ENCODE data around the gene SLC22A15.

SLC22A15 gene

GRCh38 chr1:116026631-116027030 is 50.3 kb downstream of the SLC22A15 start:
- WGBS: 95% methylated on average over 4 of the region's 4 CpGs
- H3K4me2 ChIP-seq (ENCODE audit: low read length, poor library complexity, severe bottlenecking): no peak overlapping the region
- no peak for DNase-seq
- H2BK15ac ChIP-seq (ENCODE audit: low read depth, poor library complexity, severe bottlenecking): no peak overlapping the region
- no peaks in the 10 kb centered on the region for H3K27me3 ChIP-seq (ENCODE audit: control insufficient read depth in 1 of 2, insufficient read depth in 1 of 2, low read length in 2 of 2)
- no peak overlapping the region for H2AK5ac ChIP-seq (ENCODE audit: low read length, severe bottlenecking)
- no peak overlapping the region for H2BK12ac ChIP-seq (ENCODE audit: low read length in 2 of 2)
- no peak overlapping the region for H2AFZ ChIP-seq (ENCODE audit: low read depth, low read length)
- no peaks in the 10 kb centered on the region for H3K79me1 ChIP-seq (replicated peaks; ENCODE audit: low read length, poor library complexity, severe bottlenecking)
- no peak overlapping the region for H4K91ac ChIP-seq (ENCODE audit: low read length)
- peaks cover 3 to 54% of the 10 kb centered on the region in 2 experiments for H3K36me3 ChIP-seq (ENCODE audit: control insufficient read depth in 1 of 2, insufficient read depth in 2 of 2, low read depth in 1 of 2, low read length in 2 of 2)
- H3K4me1 ChIP-seq (ENCODE audit: control insufficient read depth, insufficient read depth, low read depth, low read length): no peaks in the 10 kb centered on the region
- no peak overlapping the region for H3K14ac ChIP-seq (ENCODE audit: low read length in 2 of 2)
- H2BK120ac ChIP-seq (ENCODE audit: low read depth, low read length): no peak overlapping the region
- H3K4ac ChIP-seq (ENCODE audit: low read depth in 1 of 2, low read length in 2 of 2): no peak overlapping the region
- H2BK5ac ChIP-seq (ENCODE audit: low read depth, low read length, poor library complexity, severe bottlenecking): no peak overlapping the region
- no peak overlapping the region for H3K9ac ChIP-seq (ENCODE audit: low read length)
- no peak overlapping the region for H3K27ac ChIP-seq (ENCODE audit: low read length, poor library complexity, severe bottlenecking)
- no peak overlapping the region for H3K18ac ChIP-seq (ENCODE audit: low read depth in 1 of 2, low read length in 2 of 2)
- no peaks in the 10 kb centered on the region for H3K9me3 ChIP-seq (ENCODE audit: control insufficient read depth, low read length)
- no peak overlapping the region for H3K23ac ChIP-seq (ENCODE audit: low read length in 2 of 2)
- H4K8ac ChIP-seq (ENCODE audit: low read length): no peak overlapping the region
- H3K4me3 ChIP-seq (ENCODE audit: insufficient read depth in 1 of 2, low read depth in 1 of 2, low read length in 2 of 2): no peak overlapping the region

DNA sequence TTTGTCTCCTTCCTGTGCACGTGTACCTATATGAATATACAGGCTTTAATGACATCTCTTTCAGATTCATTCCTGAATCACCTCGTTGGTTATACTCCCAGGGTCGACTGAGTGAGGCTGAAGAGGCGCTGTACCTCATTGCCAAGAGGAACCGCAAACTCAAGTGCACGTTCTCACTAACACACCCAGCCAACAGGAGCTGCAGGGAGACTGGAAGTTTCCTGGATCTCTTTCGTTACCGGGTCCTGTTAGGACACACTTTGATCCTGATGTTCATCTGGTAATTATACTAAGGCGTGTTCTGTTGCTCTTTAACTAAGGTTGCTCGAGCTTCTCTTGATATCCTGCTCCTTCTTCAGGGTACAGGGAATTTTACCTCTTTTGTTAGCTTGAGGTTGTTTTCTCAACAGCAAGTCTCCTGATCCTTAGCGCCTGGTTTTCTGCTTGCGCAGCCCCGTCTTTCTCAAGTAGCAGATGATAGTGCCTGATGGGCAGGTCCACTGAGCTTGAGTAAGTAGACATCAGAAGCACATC is 55.1 kb downstream of the SLC22A15 start:
- Histone ChIP-seq H4K91ac (ENCODE audit: low read length) (no peak overlapping the region), H3K4me1 (ENCODE audit: control insufficient read depth, insufficient read depth, low read depth, low read length) (no peaks in the 10 kb centered on the region), H3K9me3 (ENCODE audit: control insufficient read depth, low read length) (no peaks in the 10 kb centered on the region), H2BK120ac (ENCODE audit: low read depth, low read length) (no peak overlapping the region), H3K27me3 (ENCODE audit: control insufficient read depth in 1 of 2, insufficient read depth in 1 of 2, low read length in 2 of 2) (no peaks in the 10 kb centered on the region), H3K4me2 (ENCODE audit: low read length, poor library complexity, severe bottlenecking) (no peak overlapping the region), H3K36me3 (ENCODE audit: control insufficient read depth in 1 of 2, insufficient read depth in 2 of 2, low read depth in 1 of 2, low read length in 2 of 2) (peaks cover 3 to 75% of the 10 kb centered on the region in 2 experiments), H2BK15ac (ENCODE audit: low read depth, poor library complexity, severe bottlenecking) (no peak overlapping the region), H3K27ac (ENCODE audit: low read length, poor library complexity, severe bottlenecking) (no peak overlapping the region), H3K18ac (ENCODE audit: low read depth in 1 of 2, low read length in 2 of 2) (no peak overlapping the region), H3K23ac (ENCODE audit: low read length in 2 of 2) (no peak overlapping the region), H2AK5ac (ENCODE audit: low read length, severe bottlenecking) (no peak overlapping the region), H3K9ac (ENCODE audit: low read length) (no peak overlapping the region), H3K4me3 (ENCODE audit: insufficient read depth in 1 of 2, low read depth in 1 of 2, low read length in 2 of 2) (no peak overlapping the region), H3K14ac (ENCODE audit: low read length in 2 of 2) (no peak overlapping the region), H4K8ac (ENCODE audit: low read length) (no peak overlapping the region), H3K4ac (ENCODE audit: low read depth in 1 of 2, low read length in 2 of 2) (no peak overlapping the region), H3K79me1 (replicated peaks; ENCODE audit: low read length, poor library complexity, severe bottlenecking) (no peaks in the 10 kb centered on the region), H2BK5ac (ENCODE audit: low read depth, low read length, poor library complexity, severe bottlenecking) (no peak overlapping the region), H2BK12ac (ENCODE audit: low read length in 2 of 2) (no peak overlapping the region), H2AFZ (ENCODE audit: low read depth, low read length) (no peak overlapping the region)
- WGBS: 93% methylated on average over 13 of the region's 13 CpGs
- DNase-seq: no peak

DNA sequence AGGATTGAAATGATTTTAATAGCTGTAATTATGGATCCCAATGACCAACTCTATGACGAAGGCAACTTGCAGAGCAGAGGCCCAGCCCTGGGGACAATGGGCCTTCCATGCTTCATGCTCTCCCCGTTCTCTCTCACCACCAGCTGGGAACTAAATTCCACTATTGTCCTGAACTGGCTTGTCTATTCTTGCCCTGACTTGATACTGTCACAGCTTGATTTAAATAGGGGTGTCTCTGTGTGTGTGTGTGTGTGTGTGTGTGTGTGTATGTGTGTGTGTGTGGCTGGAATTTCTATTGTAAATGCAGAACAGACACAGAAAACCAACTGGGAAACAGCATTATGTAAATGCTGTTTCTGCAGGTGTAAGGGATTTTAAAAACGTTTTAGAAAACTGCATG is 57.0 kb downstream of the SLC22A15 start:
- DNase-seq: no peak
- Histone ChIP-seq H3K27me3 (ENCODE audit: control insufficient read depth in 1 of 2, insufficient read depth in 1 of 2, low read length in 2 of 2) (no peaks in the 10 kb centered on the region), H2BK5ac (ENCODE audit: low read depth, low read length, poor library complexity, severe bottlenecking) (no peak overlapping the region), H2BK15ac (ENCODE audit: low read depth, poor library complexity, severe bottlenecking) (no peak overlapping the region), H2BK12ac (ENCODE audit: low read length in 2 of 2) (no peak overlapping the region), H3K4me2 (ENCODE audit: low read length, poor library complexity, severe bottlenecking) (no peak overlapping the region), H3K18ac (ENCODE audit: low read depth in 1 of 2, low read length in 2 of 2) (no peak overlapping the region), H3K36me3 (ENCODE audit: control insufficient read depth in 1 of 2, insufficient read depth in 2 of 2, low read depth in 1 of 2, low read length in 2 of 2) (peaks cover 3 to 85% of the 10 kb centered on the region in 2 experiments), H3K27ac (ENCODE audit: low read length, poor library complexity, severe bottlenecking) (no peak overlapping the region), H4K91ac (ENCODE audit: low read length) (no peak overlapping the region), H3K4ac (ENCODE audit: low read depth in 1 of 2, low read length in 2 of 2) (no peak overlapping the region), H3K79me1 (replicated peaks; ENCODE audit: low read length, poor library complexity, severe bottlenecking) (no peaks in the 10 kb centered on the region), H3K14ac (ENCODE audit: low read length in 2 of 2) (no peak overlapping the region), H3K4me1 (ENCODE audit: control insufficient read depth, insufficient read depth, low read depth, low read length) (no peaks in the 10 kb centered on the region), H3K9ac (ENCODE audit: low read length) (no peak overlapping the region), H4K8ac (ENCODE audit: low read length) (no peak overlapping the region), H3K4me3 (ENCODE audit: insufficient read depth in 1 of 2, low read depth in 1 of 2, low read length in 2 of 2) (no peak overlapping the region), H3K9me3 (ENCODE audit: control insufficient read depth, low read length) (no peaks in the 10 kb centered on the region), H2AFZ (ENCODE audit: low read depth, low read length) (no peak overlapping the region), H2AK5ac (ENCODE audit: low read length, severe bottlenecking) (no peak overlapping the region), H2BK120ac (ENCODE audit: low read depth, low read length) (no peak overlapping the region), H3K23ac (ENCODE audit: low read length in 2 of 2) (no peak overlapping the region)
- WGBS: 97% methylated on average over 2 of the region's 3 CpGs

DNA sequence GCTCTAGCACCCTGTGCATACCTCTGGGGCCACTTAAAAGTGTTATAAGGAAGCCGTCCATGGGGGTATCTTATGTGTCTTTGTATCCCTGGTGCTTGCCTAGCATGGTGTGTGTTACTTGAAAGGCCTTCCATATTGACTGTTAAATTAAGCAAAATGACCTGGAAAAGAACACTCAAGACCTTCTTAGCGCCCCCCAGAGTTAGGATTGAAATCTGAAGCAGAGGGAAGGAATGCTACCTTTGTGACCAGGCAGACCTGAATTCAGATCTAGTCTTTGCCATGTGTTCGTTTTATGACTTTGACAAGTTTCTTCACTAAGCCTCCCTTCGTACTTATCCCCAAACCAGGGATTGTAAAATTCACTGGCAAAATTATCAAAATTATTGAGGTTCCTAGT is 59.9 kb downstream of the SLC22A15 start:
- no peak overlapping the region for H2AK5ac ChIP-seq (ENCODE audit: low read length, severe bottlenecking)
- no peak overlapping the region for H3K27ac ChIP-seq (ENCODE audit: low read length, poor library complexity, severe bottlenecking)
- no peak overlapping the region for H3K18ac ChIP-seq (ENCODE audit: low read depth in 1 of 2, low read length in 2 of 2)
- H3K36me3 ChIP-seq (ENCODE audit: control insufficient read depth in 1 of 2, insufficient read depth in 2 of 2, low read depth in 1 of 2, low read length in 2 of 2): peaks cover 2 to 94% of the 10 kb centered on the region in 2 experiments
- no peak overlapping the region for H4K8ac ChIP-seq (ENCODE audit: low read length)
- WGBS: 75% methylated on average over 2 of the region's 4 CpGs
- H3K79me1 ChIP-seq (replicated peaks; ENCODE audit: low read length, poor library complexity, severe bottlenecking): peaks cover 1% of the 10 kb centered on the region
- H2BK12ac ChIP-seq (ENCODE audit: low read length in 2 of 2): no peak overlapping the region
- no peak overlapping the region for H2AFZ ChIP-seq (ENCODE audit: low read depth, low read length)
- no peak overlapping the region for H2BK5ac ChIP-seq (ENCODE audit: low read depth, low read length, poor library complexity, severe bottlenecking)
- no peak overlapping the region for H3K4me2 ChIP-seq (ENCODE audit: low read length, poor library complexity, severe bottlenecking)
- no peak overlapping the region for H4K91ac ChIP-seq (ENCODE audit: low read length)
- DNase-seq: no peak
- H3K23ac ChIP-seq (ENCODE audit: low read length in 2 of 2): no peak overlapping the region
- H3K9me3 ChIP-seq (ENCODE audit: control insufficient read depth, low read length): no peaks in the 10 kb centered on the region
- no peak overlapping the region for H3K14ac ChIP-seq (ENCODE audit: low read length in 2 of 2)
- H3K4ac ChIP-seq (ENCODE audit: low read depth in 1 of 2, low read length in 2 of 2): no peak overlapping the region
- no peak overlapping the region for H2BK120ac ChIP-seq (ENCODE audit: low read depth, low read length)
- H3K4me1 ChIP-seq (ENCODE audit: control insufficient read depth, insufficient read depth, low read depth, low read length): no peaks in the 10 kb centered on the region
- no peak overlapping the region for H3K9ac ChIP-seq (ENCODE audit: low read length)
- H3K4me3 ChIP-seq (ENCODE audit: insufficient read depth in 1 of 2, low read depth in 1 of 2, low read length in 2 of 2): no peak overlapping the region
- H3K27me3 ChIP-seq (ENCODE audit: control insufficient read depth in 1 of 2, insufficient read depth in 1 of 2, low read length in 2 of 2): no peaks in the 10 kb centered on the region
- H2BK15ac ChIP-seq (ENCODE audit: low read depth, poor library complexity, severe bottlenecking): no peak overlapping the region

All from mesenchymal stem cell (in vitro differentiated cells and primary cell).